A549 (cell line): Measurements from ENCODE around the gene CXXC1. TPM values are rescaled to one million over a fixed set of nuclear protein-coding genes. Genes with fewer than 3 reads are reported as not detected.

Source experiments
- ATAC-seq, 2 experiments: fragments of 200-7000 bp in 1 of 2; fragments of >200 bp in 1 of 2; cut with Nextera tagmentation in 1 of 2; cut with Tn5 transposase in 1 of 2; 3 replicates each; pipeline versions ENCODE4 v1.8.0 to v1.9.1; 2018 to 2020; ENCODE audit warnings: mild to moderate bottlenecking in 1 of 2, moderate library complexity in 1 of 2
- CTCF ChIA-PET: fragments of 300-600 bp; sonication (Branson Sonifier 250); formaldehyde crosslinking; extraction: SDS; loops from one replicate; lab custom pipeline; 2021; ENCODE audit warnings: antibody characterized with exemption, inconsistent platforms; lab: Yijun Ruan, JAX
- POLR2A ChIA-PET: fragments of 350-600 bp; formaldehyde crosslinking; extraction: SDS; loops from one replicate; lab custom pipeline; 2021; ENCODE audit warnings: antibody characterized with exemption, inconsistent platforms; lab: Yijun Ruan, JAX
- DNase-seq, 2 experiments: peaks; one replicate each; pipeline versions ENCODE4 v3.0.0 to v3.0.0-alpha.2; 2011 to 2016; ENCODE audit warnings: low read depth in 1 of 2, low spot score in 1 of 2
- FAIRE-seq: peaks from 2 replicates; lab custom pipeline; 2011; peaks lifted over from hg19 to GRCh38; lab: Jason Lieb, UNC
- H3K27ac ChIP-seq, 2 experiments: fragments of >200 bp; sonication (Bioruptor Twin); formaldehyde crosslinking; 3 replicates each; pipeline ENCODE4 v1.5.1; 2016 to 2017
- H3K4me1 ChIP-seq: fragments of >200 bp; sonication (Bioruptor Twin); formaldehyde crosslinking; 3 replicates; pipeline ENCODE4 v1.6.1; 2016
- H3K4me2 ChIP-seq: fragments of >200 bp; sonication (Bioruptor Twin); formaldehyde crosslinking; 3 replicates; pipeline ENCODE4 v1.6.1; 2016
- H3K4me3 ChIP-seq: fragments of >200 bp; sonication (Bioruptor Twin); formaldehyde crosslinking; 3 replicates; pipeline ENCODE4 v1.5.1; 2016
- H3K9me3 ChIP-seq: fragments of >200 bp; sonication (Bioruptor Twin); formaldehyde crosslinking; 3 replicates; pipeline ENCODE4 v1.6.1; 2016
- CBX8 ChIP-seq: fragments of 200-600 bp; sonication (generic); IDR thresholded peaks from 2 replicates; pipeline ENCODE4 v1.6.1; 2016
- CEBPB ChIP-seq, 2 experiments: fragments of >200 bp in 1 of 2; sonication (Bioruptor Twin) in 1 of 2; formaldehyde crosslinking in 1 of 2; IDR thresholded peaks; 2 replicates each; pipeline ENCODE4 v1.6.1; 2012 to 2016
- CHD4 ChIP-seq: fragments of 200-600 bp; sonication (generic); IDR thresholded peaks from 2 replicates; pipeline ENCODE4 v1.6.1; 2016; ENCODE audit warnings: antibody characterized with exemption, mild to moderate bottlenecking, borderline replicate concordance
- EHF ChIP-seq: fragments of 250-450 bp; sonication (Bioruptor Pico); IDR thresholded peaks from 2 replicates; pipeline ENCODE4 v1.5.0; 2020; ENCODE audit warnings: mild to moderate bottlenecking
- EHMT2 ChIP-seq: fragments of 200-600 bp; sonication (generic); IDR thresholded peaks from 2 replicates; pipeline ENCODE4 v1.6.1; 2016; ENCODE audit warnings: antibody characterized with exemption, low read depth, mild to moderate bottlenecking, moderate library complexity
- ELK1 ChIP-seq: fragments of 150-350 bp; IDR thresholded peaks from 2 replicates; pipeline ENCODE4 v1.6.1; 2014; ENCODE audit warnings: low read depth, mild to moderate bottlenecking, low read length
- EP300 ChIP-seq, 2 experiments: fragments of >200 bp; sonication (Bioruptor Twin); formaldehyde crosslinking; IDR thresholded peaks; 2 replicates in 1 of 2; 3 replicates in 1 of 2; pipeline ENCODE4 v1.6.1; 2016 to 2017
- ESRRA ChIP-seq: fragments of 150-350 bp; IDR thresholded peaks from 2 replicates; pipeline ENCODE4 v1.6.1; 2014; ENCODE audit warnings: mild to moderate bottlenecking, low read length, borderline replicate concordance
- FOSB ChIP-seq: fragments of 250-450 bp; sonication (Bioruptor Pico); IDR thresholded peaks from 2 replicates; pipeline ENCODE4 v1.5.0; 2020; ENCODE audit warnings: mild to moderate bottlenecking, moderate library complexity
- FOSL2 ChIP-seq, 2 experiments: fragments of 450-650 bp in 1 of 2; fragments of >200 bp in 1 of 2; sonication (Bioruptor Twin) in 1 of 2; formaldehyde crosslinking; IDR thresholded peaks; 2 replicates each; pipeline versions ENCODE4 v1.5.0 to v1.6.1; 2016 to 2020; ENCODE audit warnings: mild to moderate bottlenecking in 1 of 2, moderate library complexity in 1 of 2
- GATA3 ChIP-seq: IDR thresholded peaks from 2 replicates; pipeline ENCODE4 v1.6.1; 2012; ENCODE audit warnings: borderline replicate concordance
- HES2 ChIP-seq: fragments of >200 bp; sonication (Bioruptor Twin); formaldehyde crosslinking; IDR thresholded peaks from 2 replicates; pipeline ENCODE4 v1.6.1; 2016
- HEYL ChIP-seq: fragments of 250-450 bp; sonication (Bioruptor Pico); IDR thresholded peaks from 2 replicates; pipeline ENCODE4 v1.8.0; 2021; ENCODE audit warnings: mild to moderate bottlenecking, moderate library complexity
- HMGXB4 ChIP-seq: fragments of 250-450 bp; sonication (Bioruptor Pico); IDR thresholded peaks from 2 replicates; pipeline ENCODE4 v1.5.0; 2021; ENCODE audit warnings: mild to moderate bottlenecking, moderate library complexity, borderline replicate concordance
- JUN ChIP-seq, 2 experiments: fragments of >200 bp; sonication (Bioruptor Twin); formaldehyde crosslinking; IDR thresholded peaks; 2 replicates in 1 of 2; 3 replicates in 1 of 2; pipeline ENCODE4 v1.6.1; 2016 to 2017
- JUNB ChIP-seq: fragments of >200 bp; sonication (Bioruptor Twin); formaldehyde crosslinking; IDR thresholded peaks from 2 replicates; pipeline ENCODE4 v1.6.1; 2016
- MAFK ChIP-seq: fragments of 450-650 bp; IDR thresholded peaks from 2 replicates; pipeline ENCODE4 v1.6.1; 2014; ENCODE audit not compliant: partially characterized antibody
- MAZ ChIP-seq: fragments of 150-350 bp; IDR thresholded peaks from 2 replicates; pipeline ENCODE4 v1.6.1; 2014; ENCODE audit warnings: antibody characterized with exemption, low read depth, low read length, borderline replicate concordance
- NFE2L2 ChIP-seq: fragments of 150-350 bp; conservative IDR thresholded peaks from 2 replicates; pipeline ENCODE4 v1.6.1; 2014; ENCODE audit warnings: low read length
- NR3C1 ChIP-seq: fragments of >200 bp; sonication (Bioruptor Twin); formaldehyde crosslinking; IDR thresholded peaks from 3 replicates; pipeline ENCODE4 v1.6.1; 2017
- PHF8 ChIP-seq: fragments of 200-600 bp; sonication (generic); IDR thresholded peaks from 2 replicates; pipeline ENCODE4 v1.6.1; 2016; ENCODE audit warnings: low read depth, mild to moderate bottlenecking, antibody characterized with exemption, moderate library complexity, borderline replicate concordance
- POLR2A ChIP-seq: IDR thresholded peaks from 2 replicates; pipeline ENCODE4 v1.6.1; 2012; ENCODE audit warnings: mild to moderate bottlenecking, low read length
- POLR2AphosphoS2 ChIP-seq: conservative IDR thresholded peaks from 2 replicates; pipeline ENCODE4 v1.6.1; 2012; ENCODE audit warnings: low read length, improper control_type of control experiment, inconsistent platforms
- RFX5 ChIP-seq: fragments of 450-650 bp; IDR thresholded peaks from 2 replicates; pipeline ENCODE4 v1.7.1; 2014; ENCODE audit warnings: antibody characterized with exemption, mild to moderate bottlenecking, moderate library complexity
- SMC3 ChIP-seq: fragments of >200 bp; sonication (Bioruptor Twin); formaldehyde crosslinking; IDR thresholded peaks from 3 replicates; pipeline ENCODE4 v1.6.1; 2018; ENCODE audit warnings: inconsistent platforms
- TP53 ChIP-seq: fragments of 250-450 bp; sonication (Bioruptor Pico); IDR thresholded peaks from 2 replicates; pipeline ENCODE4 v1.5.0; 2021; ENCODE audit warnings: mild to moderate bottlenecking, moderate library complexity
- WGBS: methylation state at CpG from one replicate; pipeline ENCODE4 v1.1.6; 2017; ENCODE audit errors: missing lambda C conversion rate; 5-methylcytosine and 5-hydroxymethylcytosine counted together
- polyA plus RNA-seq, 4 experiments: library from polyadenylated mRNA; depleted of rRNA in 3 of 4; stranded (reverse); fragments of >200 nt; fragmentation: RNase III in 1 of 4; extraction: RNeasy Plus Mini Kit Qiagen cat#74134 plus additional on column Dnase treatment in 1 of 4; gene quantifications; 2 replicates in 3 of 4; 3 replicates in 1 of 4; pipeline ENCODE4 v1.2.3, GENCODE V29; 2011 to 2017

CXXC1 gene
- polyA plus RNA-seq, 2 of the 4 experiments (the other 2 are of a cell fraction), result 21.2 to 54.3 TPM

- TF ChIP-seq POLR2AphosphoS2 (no peak), ESRRA (no peak), HES2 (no peak), MAZ (no peak), FOSB (CRISPR knock-in tag) (no peak), TP53 (CRISPR knock-in tag) (no peak), EHF (CRISPR knock-in tag) (no peak), MAFK (no peak), JUNB (no peak), GATA3 (no peak), CHD4 (no peak)
- DNase-seq (no peak), ATAC-seq (no peak), FAIRE-seq (no peak)
- Histone ChIP-seq H3K4me1 (peaks cover 11% of the 10 kb centered on the region), H3K27ac (no peak overlapping the region; a peak in 1 of 6 replicates), H3K9me3 (no peaks in the 10 kb centered on the region), H3K4me2 (peak overlapping the region; percentile 90), H3K4me3 (no peak overlapping the region; the same call in 2 of the 3 replicates)
- WGBS, result 99% methylated on average over 10 of the region's 24 CpGs
- ChIA-PET CTCF (no interaction called here), POLR2A (no interaction called here)
Measured at GRCh38 chr18:50285631-50286321, 1.7 kb downstream of the CXXC1 start.

GRCh38 chr18:50285071-50285470, 2.4 kb downstream of the CXXC1 start:
- peaks cover 14% of the 10 kb centered on the region for H3K4me1 ChIP-seq
- TF ChIP-seq SMC3 (no peak), NFE2L2 (no peak), FOSL2 (IDR thresholded peaks at IDR 0.05) (no peak), FOSL2 (CRISPR knock-in tag; IDR thresholded peaks at IDR 0.05) (no peak), RFX5 (no peak), NR3C1 (no peak), HEYL (CRISPR knock-in tag) (no peak), POLR2AphosphoS2 (no peak), CEBPB (IDR thresholded peaks at IDR 0.05) (no peak), JUN (IDR thresholded peaks at IDR 0.05) (no peak), POLR2A (no peak), CHD4 (no peak), HMGXB4 (CRISPR knock-in tag) (no peak), EHMT2 (no peak), EP300 (IDR thresholded peaks at IDR 0.05) (no peak), PHF8 (no peak), ELK1 (no peak), CBX8 (no peak)
- FAIRE-seq, result no peak
- no peak overlapping the region for H3K4me2 ChIP-seq
- ChIA-PET CTCF (no interaction called here), POLR2A (no interaction called here)
- no peak overlapping the region for H3K27ac ChIP-seq
- no peak for DNase-seq
- 96% methylated on average over 9 of the region's 13 CpGs for WGBS
- H3K9me3 ChIP-seq, result no peaks in the 10 kb centered on the region
- ATAC-seq, result no peak
- no peak overlapping the region for H3K4me3 ChIP-seq
